Measurements from ENCODE around the gene CFAP221.

Gene CFAP221

DNA sequence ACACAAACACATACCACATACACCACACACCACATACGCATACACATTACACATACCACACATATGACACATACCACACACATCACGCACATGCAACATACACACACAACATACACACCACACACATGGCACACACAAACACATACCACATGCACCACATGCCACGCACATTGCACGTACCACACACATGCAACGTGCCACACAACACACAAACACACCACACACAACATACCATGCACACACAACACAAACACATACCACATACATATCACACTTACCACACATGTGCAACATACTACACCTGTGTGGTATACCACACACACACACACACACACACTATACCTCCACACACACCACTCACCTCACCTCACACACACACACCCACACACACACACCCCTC, 149.7 kb downstream of the CFAP221 start:
- Histone ChIP-seq H3K36me3 (ENCODE audit: insufficient read depth, low read length) (no peaks in the 10 kb centered on the region), H3K9me3 (ENCODE audit: control insufficient read depth, insufficient read depth, low read length) (no peaks in the 10 kb centered on the region), H3K9ac (ENCODE audit: low read depth, low read length) (no peak overlapping the region), H3K4me1 (ENCODE audit: insufficient read depth, low read length) (peaks cover 24% of the 10 kb centered on the region)

DNA sequence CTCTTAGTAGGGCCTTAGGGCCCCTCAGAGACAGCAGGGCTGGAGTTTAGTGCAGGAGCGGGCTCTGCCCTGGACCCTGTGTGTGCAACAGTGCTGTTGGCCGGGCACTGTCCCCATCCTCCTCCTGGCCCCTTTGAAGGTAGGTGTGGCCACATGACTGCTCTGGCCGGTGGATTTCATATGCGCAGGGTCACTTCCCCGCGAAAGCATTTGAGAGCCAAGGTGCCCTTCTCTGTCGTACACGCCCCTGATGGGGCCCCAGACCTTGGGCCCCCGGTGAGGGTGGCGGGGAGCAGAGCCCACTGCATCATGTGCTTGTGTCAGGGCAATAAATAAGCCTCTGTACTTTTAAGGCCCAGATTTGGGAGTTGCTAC, 150.2 kb downstream of the CFAP221 start:
- Histone ChIP-seq H3K4me1 (ENCODE audit: insufficient read depth, low read length) (peaks cover 25% of the 10 kb centered on the region), H3K9me3 (ENCODE audit: control insufficient read depth, insufficient read depth, low read length) (no peaks in the 10 kb centered on the region), H3K9ac (ENCODE audit: low read depth, low read length) (no peak overlapping the region), H3K36me3 (ENCODE audit: insufficient read depth, low read length) (no peaks in the 10 kb centered on the region)

DNA sequence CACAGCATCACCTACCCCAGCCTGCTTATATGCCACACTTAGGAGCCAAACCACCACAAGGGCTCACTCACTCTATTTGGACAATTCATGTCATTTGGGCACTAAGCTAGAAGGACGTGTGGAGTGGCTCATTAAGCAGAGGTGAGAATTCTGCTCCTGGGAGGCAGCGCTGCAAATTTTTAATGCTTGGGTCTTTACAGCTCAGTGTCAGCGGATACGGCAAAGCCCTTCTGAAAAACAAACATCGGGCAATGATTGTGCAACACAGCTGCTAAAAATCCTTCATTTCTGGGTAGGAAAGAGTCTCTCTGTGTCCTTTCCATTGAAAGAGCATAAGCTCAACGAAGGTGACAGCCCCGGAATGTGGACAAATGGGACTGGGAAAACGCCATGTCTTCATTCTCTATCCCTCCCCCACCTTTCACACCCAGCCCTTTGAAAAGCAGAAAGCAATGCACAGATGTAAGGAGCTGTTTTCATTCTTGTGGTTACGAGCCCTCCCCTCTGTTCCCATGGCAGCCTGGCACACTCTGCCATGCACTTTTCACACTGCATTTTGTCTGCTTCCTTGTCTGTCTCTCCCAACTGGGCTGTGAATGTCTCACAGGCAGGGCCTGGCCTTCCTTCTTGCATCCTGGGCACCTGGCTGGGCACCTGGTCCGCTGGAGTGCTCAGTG, 150.7 kb downstream of the CFAP221 start:
- Histone ChIP-seq H3K4me1 (ENCODE audit: insufficient read depth, low read length) (peaks cover 31% of the 10 kb centered on the region), H3K9me3 (ENCODE audit: control insufficient read depth, insufficient read depth, low read length) (no peaks in the 10 kb centered on the region), H3K36me3 (ENCODE audit: insufficient read depth, low read length) (no peaks in the 10 kb centered on the region), H3K9ac (ENCODE audit: low read depth, low read length) (no peak overlapping the region)

DNA sequence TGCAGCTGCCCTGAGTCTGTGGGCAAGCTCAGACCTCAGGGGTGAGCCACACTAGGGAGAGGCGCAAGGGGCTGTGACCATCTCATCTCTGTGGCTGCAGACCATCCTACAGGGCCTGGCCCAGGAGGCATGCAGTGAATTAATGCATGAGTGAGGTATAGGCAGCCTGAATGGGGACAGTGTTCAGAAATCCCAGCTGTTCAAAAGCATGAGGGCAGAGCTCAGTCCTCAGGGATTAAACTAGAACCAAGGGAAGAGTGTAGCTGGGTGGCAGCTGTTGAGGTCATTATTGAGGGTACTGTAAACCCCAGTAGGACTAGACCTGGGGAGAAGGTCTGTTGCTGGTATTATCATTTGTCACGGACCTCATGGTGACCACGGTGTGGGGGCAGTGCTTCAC, 151.8 kb downstream of the CFAP221 start:
- no peaks in the 10 kb centered on the region for H3K9me3 ChIP-seq (ENCODE audit: control insufficient read depth, insufficient read depth, low read length)
- H3K9ac ChIP-seq (ENCODE audit: low read depth, low read length), result no peak overlapping the region
- no peaks in the 10 kb centered on the region for H3K36me3 ChIP-seq (ENCODE audit: insufficient read depth, low read length)
- peaks cover 37% of the 10 kb centered on the region for H3K4me1 ChIP-seq (ENCODE audit: insufficient read depth, low read length)

DNA sequence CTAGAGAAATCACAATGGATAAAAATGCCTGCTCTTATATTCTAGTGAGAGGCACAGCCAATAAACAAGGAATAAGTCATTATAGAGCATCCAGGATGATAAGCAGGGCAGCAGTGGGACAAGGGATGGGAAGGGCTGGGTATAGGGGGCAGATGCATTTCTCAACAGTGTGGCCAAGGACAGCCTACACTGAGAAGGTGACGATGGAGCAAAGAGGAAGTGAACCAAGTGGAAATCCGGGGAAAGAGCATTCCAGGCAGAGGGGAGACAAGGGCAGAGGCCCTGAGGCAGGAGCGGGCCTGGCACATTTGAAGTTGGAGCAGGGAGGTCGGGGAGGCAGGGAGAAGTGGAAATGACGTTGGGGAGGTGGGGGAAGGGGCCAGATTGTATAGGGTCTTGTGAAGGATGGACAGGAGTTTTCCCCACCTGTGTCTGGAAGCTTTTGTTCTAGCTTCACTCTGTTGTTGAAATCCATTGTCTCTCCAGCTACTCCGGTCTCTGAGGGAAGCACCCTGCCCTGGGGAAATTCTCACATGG, 152.3 kb downstream of the CFAP221 start:
- Histone ChIP-seq H3K4me1 (ENCODE audit: insufficient read depth, low read length) (peaks cover 39% of the 10 kb centered on the region), H3K9ac (ENCODE audit: low read depth, low read length) (no peak overlapping the region), H3K9me3 (ENCODE audit: control insufficient read depth, insufficient read depth, low read length) (no peaks in the 10 kb centered on the region), H3K36me3 (ENCODE audit: insufficient read depth, low read length) (no peaks in the 10 kb centered on the region)

DNA sequence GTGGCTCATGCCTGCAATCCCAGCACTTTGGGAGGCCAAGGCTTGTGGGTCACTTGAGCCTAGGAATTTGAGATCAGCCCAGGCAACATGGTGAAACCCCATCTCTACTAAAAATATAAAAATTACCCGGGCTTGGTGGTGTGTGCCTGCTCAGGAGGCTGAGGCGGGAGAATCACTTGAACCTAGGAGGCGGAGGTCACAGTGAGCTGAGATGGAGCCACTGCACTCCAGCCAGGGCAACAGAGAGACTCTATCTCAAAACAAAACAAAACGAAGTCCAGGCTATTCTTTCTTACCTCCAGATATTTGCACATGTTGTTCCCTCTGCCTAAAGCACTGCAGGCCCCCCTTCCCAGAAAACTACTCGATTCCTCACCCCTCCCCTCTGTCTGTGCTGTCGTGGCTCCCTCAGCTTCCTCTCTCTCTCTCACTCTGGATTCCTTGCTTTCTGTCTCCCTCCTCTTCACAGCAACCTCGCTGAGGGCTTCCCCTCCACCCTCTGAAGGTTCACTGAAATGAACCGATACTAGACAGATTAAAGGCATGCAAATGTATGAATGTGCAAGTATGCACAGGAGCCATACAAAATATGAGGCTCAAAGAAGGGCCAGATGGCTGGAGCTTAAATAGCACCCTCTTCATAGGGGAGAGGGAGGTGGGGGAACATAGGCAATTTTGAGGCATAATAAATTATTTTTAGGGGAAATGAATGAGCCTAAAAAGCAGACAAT, 153.2 kb downstream of the CFAP221 start:
- H3K4me1 ChIP-seq (ENCODE audit: insufficient read depth, low read length), result peaks cover 47% of the 10 kb centered on the region
- no peak overlapping the region for H3K9ac ChIP-seq (ENCODE audit: low read depth, low read length)
- H3K36me3 ChIP-seq (ENCODE audit: insufficient read depth, low read length), result no peaks in the 10 kb centered on the region
- H3K9me3 ChIP-seq (ENCODE audit: control insufficient read depth, insufficient read depth, low read length), result no peaks in the 10 kb centered on the region

DNA sequence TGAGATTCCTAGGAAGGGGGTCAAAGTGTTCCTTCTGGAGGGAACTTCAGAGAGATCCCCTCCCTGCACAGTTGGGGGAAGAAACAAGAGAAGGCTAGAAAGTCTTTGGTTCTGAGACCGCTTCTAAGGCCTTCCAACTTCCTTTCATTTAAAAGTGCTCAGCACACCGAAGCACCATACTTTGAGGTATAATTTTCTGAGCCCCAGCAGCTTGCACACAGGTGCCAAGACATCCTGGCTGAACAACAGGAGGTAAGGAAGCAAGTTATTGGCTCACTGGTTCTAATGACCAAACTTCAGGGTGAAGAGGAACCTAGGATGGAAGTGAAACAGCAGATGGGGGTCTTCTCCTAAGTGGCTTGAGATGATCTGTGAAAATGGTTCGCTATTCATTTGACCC, 154.0 kb downstream of the CFAP221 start:
- Histone ChIP-seq H3K9ac (ENCODE audit: low read depth, low read length) (no peak overlapping the region), H3K9me3 (ENCODE audit: control insufficient read depth, insufficient read depth, low read length) (no peaks in the 10 kb centered on the region), H3K36me3 (ENCODE audit: insufficient read depth, low read length) (no peaks in the 10 kb centered on the region), H3K4me1 (ENCODE audit: insufficient read depth, low read length) (peaks cover 49% of the 10 kb centered on the region)

DNA sequence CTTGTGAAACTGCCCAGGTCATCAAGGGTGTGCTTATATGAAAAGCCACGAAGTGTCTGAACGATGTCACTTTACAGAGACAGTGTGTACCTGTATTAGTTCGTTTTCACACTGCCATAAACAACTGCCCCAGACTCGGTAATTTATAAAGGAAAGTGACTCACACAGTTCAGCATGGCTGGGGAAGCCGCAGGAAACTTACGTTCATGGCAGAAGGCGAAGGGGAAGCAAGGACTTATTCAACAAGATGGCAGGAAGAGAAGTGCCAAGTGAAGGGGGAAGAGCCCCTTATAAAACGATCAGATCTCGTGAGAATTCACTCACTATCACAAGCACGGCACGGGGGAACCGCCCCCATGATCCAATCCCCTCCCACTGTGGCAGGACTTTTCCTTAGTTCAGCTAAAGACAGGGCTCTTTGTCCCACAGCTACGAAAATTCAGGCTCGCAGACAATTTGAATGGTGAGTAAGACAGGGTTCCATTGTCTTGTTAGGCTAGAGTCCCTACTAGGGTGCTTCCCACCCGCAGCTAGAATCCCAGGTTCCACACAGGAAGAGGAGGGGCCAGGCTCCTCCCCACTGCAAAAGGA, 154.9 kb downstream of the CFAP221 start:
- Histone ChIP-seq H3K4me1 (ENCODE audit: insufficient read depth, low read length) (peaks cover 47% of the 10 kb centered on the region), H3K36me3 (ENCODE audit: insufficient read depth, low read length) (no peaks in the 10 kb centered on the region), H3K9ac (ENCODE audit: low read depth, low read length) (peak overlapping the region; percentile 19; the same call in 1 of the 2 replicates), H3K9me3 (ENCODE audit: control insufficient read depth, insufficient read depth, low read length) (no peaks in the 10 kb centered on the region)

DNA sequence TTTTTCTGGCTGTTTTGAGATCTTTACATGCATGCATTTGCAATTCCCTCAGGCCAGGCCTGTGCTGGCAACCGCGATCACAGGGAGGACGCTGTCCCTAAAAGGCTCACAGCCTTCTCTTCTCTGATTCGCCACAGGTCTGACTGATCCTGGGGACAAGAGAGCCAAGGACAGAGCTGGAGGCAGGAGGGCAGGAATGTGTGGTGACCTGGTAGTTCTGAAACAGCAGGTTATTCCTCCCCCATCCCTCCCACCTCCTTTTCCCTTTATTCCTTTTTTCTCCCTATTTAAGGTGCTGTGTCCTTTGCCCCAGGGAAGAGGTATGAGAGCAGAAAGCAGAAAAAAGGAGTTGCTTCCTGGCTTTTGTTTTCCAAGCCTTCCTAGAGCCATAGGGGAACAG, 156.6 kb downstream of the CFAP221 start:
- peak overlapping the region; percentile 24 for H3K9ac ChIP-seq (ENCODE audit: low read depth, low read length)
- H3K36me3 ChIP-seq (ENCODE audit: insufficient read depth, low read length), result no peaks in the 10 kb centered on the region
- no peaks in the 10 kb centered on the region for H3K9me3 ChIP-seq (ENCODE audit: control insufficient read depth, insufficient read depth, low read length)
- H3K4me1 ChIP-seq (ENCODE audit: insufficient read depth, low read length), result peaks cover 32% of the 10 kb centered on the region

DNA sequence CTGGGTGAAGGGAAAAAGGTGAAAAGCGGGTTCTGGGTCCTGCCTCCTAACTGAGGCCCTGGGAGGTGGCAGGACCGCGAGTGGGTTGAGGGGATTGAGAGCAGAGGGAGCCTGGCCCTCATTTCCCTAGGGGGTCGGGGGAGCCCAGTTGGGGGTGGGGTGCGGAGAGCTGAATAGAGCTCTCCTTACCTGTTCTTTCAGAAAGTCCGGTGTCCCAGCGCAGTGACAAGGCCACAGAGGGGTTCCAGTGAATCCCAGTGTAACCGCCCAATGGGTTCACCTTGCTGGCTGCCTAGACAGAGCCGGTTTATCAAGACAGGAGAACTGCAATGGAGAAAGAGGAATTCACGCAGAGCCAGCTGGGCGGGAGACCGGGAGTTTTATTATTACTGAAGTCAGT, 157.1 kb downstream of the CFAP221 start:
- peak overlapping the region; percentile 24; the same call in 1 of the 2 replicates for H3K9ac ChIP-seq (ENCODE audit: low read depth, low read length)
- peaks cover 32% of the 10 kb centered on the region for H3K4me1 ChIP-seq (ENCODE audit: insufficient read depth, low read length)

DNA sequence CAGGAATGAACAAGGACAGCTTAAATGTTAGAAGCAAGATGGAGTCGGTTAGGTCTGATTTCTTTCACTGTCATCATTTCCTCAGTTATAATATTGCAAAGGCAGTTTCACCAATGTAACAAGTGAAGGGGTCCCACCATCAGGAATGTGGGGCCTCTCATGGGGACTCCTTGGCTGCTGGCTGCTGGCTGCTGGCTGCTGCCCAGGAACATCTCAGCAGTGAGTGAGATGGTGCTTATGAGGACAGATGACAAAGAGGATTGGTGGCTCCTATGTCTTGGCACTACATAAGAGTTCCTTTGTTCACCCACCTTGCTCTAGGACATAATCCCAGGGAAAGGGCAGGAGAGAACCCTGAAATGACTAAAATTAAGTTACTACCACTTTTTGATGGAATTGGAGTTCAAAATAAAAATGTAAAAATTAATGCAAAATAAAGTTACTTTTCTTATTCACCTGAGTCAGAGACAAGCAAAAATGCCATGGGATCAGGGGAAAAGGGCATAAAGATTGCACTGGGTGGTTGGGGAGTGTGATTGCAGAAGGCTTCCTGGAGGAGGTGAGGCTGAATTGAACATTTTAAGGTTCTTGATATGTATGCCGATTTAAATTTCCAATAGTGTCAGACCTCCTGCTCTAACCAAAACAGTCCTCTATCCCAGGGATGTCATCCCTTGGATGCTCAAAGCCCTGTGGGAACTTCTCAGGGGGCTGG, 158.1 kb downstream of the CFAP221 start:
- H3K36me3 ChIP-seq (ENCODE audit: insufficient read depth, low read length), result no peaks in the 10 kb centered on the region
- H3K4me1 ChIP-seq (ENCODE audit: insufficient read depth, low read length), result peaks cover 30% of the 10 kb centered on the region
- no peak overlapping the region for H3K9ac ChIP-seq (ENCODE audit: low read depth, low read length)
- H3K9me3 ChIP-seq (ENCODE audit: control insufficient read depth, insufficient read depth, low read length), result no peaks in the 10 kb centered on the region

More for the DNA sequence above, 157.1 kb downstream of the CFAP221 start:
- H3K9me3 ChIP-seq (ENCODE audit: control insufficient read depth, insufficient read depth, low read length), result no peaks in the 10 kb centered on the region
- no peaks in the 10 kb centered on the region for H3K36me3 ChIP-seq (ENCODE audit: insufficient read depth, low read length)

DNA sequence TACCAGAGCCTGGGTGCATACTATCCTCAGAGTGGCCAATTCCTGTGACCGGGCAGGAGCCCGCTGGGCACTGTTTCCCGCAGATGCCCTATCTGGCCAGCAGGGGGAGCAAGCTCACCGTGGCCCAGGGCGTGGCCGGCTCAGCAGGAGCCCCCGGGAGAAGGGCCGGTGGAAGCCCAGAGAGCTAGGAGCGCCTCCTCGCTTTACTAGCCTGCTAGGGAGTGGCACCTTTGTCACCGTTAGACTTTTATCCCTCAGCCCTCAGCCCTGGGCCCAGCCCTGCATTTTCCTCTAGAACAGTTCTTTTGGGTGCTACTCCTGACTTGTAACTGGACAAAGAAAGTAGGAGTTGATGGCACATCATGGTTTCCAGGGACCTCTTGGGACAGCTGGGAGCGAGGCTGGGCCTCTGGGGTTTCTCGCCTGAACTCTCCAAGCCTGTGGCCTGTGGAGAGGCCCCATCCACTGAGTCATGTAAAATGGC, 158.7 kb downstream of the CFAP221 start:
- peaks cover 30% of the 10 kb centered on the region for H3K4me1 ChIP-seq (ENCODE audit: insufficient read depth, low read length)
- no peak overlapping the region for H3K9ac ChIP-seq (ENCODE audit: low read depth, low read length)
- no peaks in the 10 kb centered on the region for H3K36me3 ChIP-seq (ENCODE audit: insufficient read depth, low read length)
- no peaks in the 10 kb centered on the region for H3K9me3 ChIP-seq (ENCODE audit: control insufficient read depth, insufficient read depth, low read length)

DNA sequence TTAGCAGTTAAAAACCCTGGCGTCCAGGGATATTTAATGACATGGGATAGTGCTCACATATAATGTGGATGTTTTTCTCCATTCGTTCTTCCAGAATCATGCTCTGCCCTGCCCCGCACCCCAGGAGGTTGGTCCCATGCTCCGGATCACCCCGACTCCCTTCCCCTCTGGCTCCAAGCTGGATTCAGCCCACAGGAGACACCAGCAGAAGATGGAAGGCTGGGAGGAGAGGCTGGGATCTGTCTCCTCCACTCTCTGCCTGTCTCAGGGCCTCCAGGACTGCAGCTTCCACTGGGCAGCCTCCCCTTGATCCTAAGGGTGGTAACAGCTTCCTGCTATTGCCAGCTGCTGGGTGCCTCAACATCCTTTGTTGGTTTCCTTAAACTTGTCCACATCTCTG, 159.3 kb downstream of the CFAP221 start:
- no peaks in the 10 kb centered on the region for H3K36me3 ChIP-seq (ENCODE audit: insufficient read depth, low read length)
- H3K9me3 ChIP-seq (ENCODE audit: control insufficient read depth, insufficient read depth, low read length), result no peaks in the 10 kb centered on the region
- peaks cover 25% of the 10 kb centered on the region for H3K4me1 ChIP-seq (ENCODE audit: insufficient read depth, low read length)
- H3K9ac ChIP-seq (ENCODE audit: low read depth, low read length), result no peak overlapping the region

DNA sequence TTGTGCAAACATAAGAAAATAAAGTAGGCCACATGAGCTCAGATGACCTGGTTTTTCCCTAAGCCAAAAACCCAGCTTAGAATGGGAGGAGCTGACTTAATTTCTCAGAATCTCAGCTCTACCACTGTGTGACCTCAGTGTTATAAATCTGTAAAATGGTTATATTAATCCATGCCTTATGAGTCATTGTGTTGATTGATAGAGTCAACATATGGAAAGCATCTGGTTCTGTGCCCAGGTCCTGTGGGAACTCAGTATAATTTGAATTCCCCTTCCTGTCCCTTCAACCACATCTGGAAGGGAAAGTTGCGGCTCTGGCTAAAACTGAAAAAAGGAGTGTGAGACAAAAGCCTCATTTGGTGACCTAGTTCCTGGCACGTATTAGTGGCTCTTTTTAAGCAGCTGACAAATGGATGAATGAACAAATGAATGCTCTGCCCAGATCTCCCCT, 160.4 kb downstream of the CFAP221 start:
- Histone ChIP-seq H3K4me1 (ENCODE audit: insufficient read depth, low read length) (peaks cover 21% of the 10 kb centered on the region), H3K36me3 (ENCODE audit: insufficient read depth, low read length) (no peaks in the 10 kb centered on the region), H3K9ac (ENCODE audit: low read depth, low read length) (no peak overlapping the region), H3K9me3 (ENCODE audit: control insufficient read depth, insufficient read depth, low read length) (no peaks in the 10 kb centered on the region)
